HG03039 (cell line): ENCODE data around the gene SEMA6C.
"Not testable (repeated sequence)": the region's sequence is repeated elsewhere in the genome, so short reads cannot be mapped to it uniquely, and the experiment has no call there.

Source experiments
- ATAC-seq: cut with Tn5 transposase; IDR thresholded peaks from one replicate; pipeline ENCODE4 v1.9.1; 2021; ENCODE audit warnings: mild to moderate bottlenecking, moderate library complexity; ENCODE audit not compliant: unreplicated experiment

The SEMA6C gene

GRCh38 chr1:151146412-151147131 lies at the start of gene SEMA6C:
TSS of gene SEMA6C (minus strand) at chr1:151146631. CDS start at chr1:151142621, 4,010 bp downstream.
- peak; percentile 98 for ATAC-seq

- not testable (repeated sequence) for ATAC-seq
Observed at GRCh38 chr1:151194894-151195594, 48.6 kb upstream of the SEMA6C start.

- no peak for ATAC-seq
Observed at GRCh38 chr1:151193856-151194255, 47.4 kb upstream of the SEMA6C start.

- ATAC-seq = no peak
Observed at GRCh38 chr1:151193304-151193703, 46.9 kb upstream of the SEMA6C start.

GRCh38 chr1:151192047-151192446 lies 45.6 kb upstream of the SEMA6C start:
- ATAC-seq = no peak

- peak; percentile 80 for ATAC-seq
Observed at GRCh38 chr1:151189637-151190445, 43.4 kb upstream of the SEMA6C start, which contains the start of gene VPS72. TSS of gene VPS72 (minus strand) at chr1:151190197. CDS start at chr1:151190121, 76 bp downstream.

GRCh38 chr1:151188667-151189066 lies 42.2 kb upstream of the SEMA6C start:
- not testable (repeated sequence) for ATAC-seq

- ATAC-seq = no peak
Observed at GRCh38 chr1:151187205-151187604, 40.8 kb upstream of the SEMA6C start.

- no peak for ATAC-seq
Observed at GRCh38 chr1:151184211-151184610, 37.8 kb upstream of the SEMA6C start.

- ATAC-seq = no peak
Observed at GRCh38 chr1:151176514-151177045, 30.1 kb upstream of the SEMA6C start.

GRCh38 chr1:151175863-151176262 lies 29.4 kb upstream of the SEMA6C start, which contains the start of gene TMOD4:
TSS of gene TMOD4 (minus strand) at chr1:151175981. CDS start at chr1:151174875, 1,106 bp downstream.
- ATAC-seq = no peak

GRCh38 chr1:151175041-151175741 lies 28.8 kb upstream of the SEMA6C start:
- ATAC-seq = no peak

GRCh38 chr1:151171190-151171589 lies 24.8 kb upstream of the SEMA6C start:
- no peak for ATAC-seq

- ATAC-seq = no peak
Observed at GRCh38 chr1:151167116-151167515, 20.7 kb upstream of the SEMA6C start.

GRCh38 chr1:151166505-151166956 lies 20.1 kb upstream of the SEMA6C start:
- no peak for ATAC-seq

- ATAC-seq = peak; percentile 85
Observed at GRCh38 chr1:151165738-151166504, 19.5 kb upstream of the SEMA6C start, which contains the start of the genes LYSMD1 and SCNM1. TSS of gene LYSMD1 (minus strand) at chr1:151165902. CDS start at chr1:151165258, 644 bp downstream. TSS of gene SCNM1 (plus strand) at chr1:151166144. CDS start at chr1:151166153, 9 bp downstream.

GRCh38 chr1:151165281-151165737 lies 18.9 kb upstream of the SEMA6C start:
- peak; percentile 8 for ATAC-seq

- no peak for ATAC-seq
Observed at GRCh38 chr1:151164732-151165280, 18.4 kb upstream of the SEMA6C start.

GRCh38 chr1:151159373-151159772 lies 12.9 kb upstream of the SEMA6C start:
- ATAC-seq = no peak
